Neuronal stem cell (in vitro differentiated cells): ENCODE results near the gene CNOT6.

Source experiments
- DNase-seq: peaks from one replicate; pipeline ENCODE4 v3.0.0-alpha.2; 2013; ENCODE audit warnings: low spot score
- H2AFZ ChIP-seq: one replicate; pipeline ENCODE4 v1.6.1; 2013; ENCODE audit warnings: mild to moderate bottlenecking, low read length, inconsistent platforms
- H2AK5ac ChIP-seq: 2 replicates; pipeline ENCODE4 v1.6.1; 2013; ENCODE audit warnings: low read depth, mild to moderate bottlenecking, inconsistent platforms, low read length, moderate library complexity, mixed read lengths
- H2BK120ac ChIP-seq: 2 replicates; pipeline ENCODE4 v1.6.1; 2013; ENCODE audit warnings: low read depth, mild to moderate bottlenecking, inconsistent platforms, low read length, moderate library complexity, mixed read lengths
- H2BK12ac ChIP-seq: one replicate; pipeline ENCODE4 v1.6.1; 2013; ENCODE audit warnings: low read length, inconsistent platforms
- H2BK15ac ChIP-seq: 2 replicates; pipeline ENCODE4 v1.6.1; 2013; ENCODE audit warnings: mild to moderate bottlenecking, low read length, inconsistent platforms, mixed read lengths
- H2BK5ac ChIP-seq: one replicate; pipeline ENCODE4 v1.6.1; 2013; ENCODE audit warnings: inconsistent platforms, mild to moderate bottlenecking, low read length, moderate library complexity
- H3K14ac ChIP-seq: one replicate; pipeline ENCODE4 v1.6.1; 2013; ENCODE audit warnings: low read length, inconsistent platforms
- H3K18ac ChIP-seq: 2 replicates; pipeline ENCODE4 v1.6.1; 2013; ENCODE audit warnings: low read length, inconsistent platforms
- H3K23ac ChIP-seq: 2 replicates; pipeline ENCODE4 v1.6.1; 2013; ENCODE audit warnings: low read depth, mild to moderate bottlenecking, mixed read lengths, low read length, inconsistent platforms; ENCODE audit not compliant: poor library complexity
- H3K27ac ChIP-seq: replicated peaks from 3 replicates; pipeline ENCODE4 v1.5.1; 2013; ENCODE audit warnings: low read length, inconsistent platforms
- H3K27me3 ChIP-seq, 3 experiments: 2 replicates each; pipeline ENCODE4 v1.6.1; 2013; ENCODE audit warnings: low read length in 3 of 3, mild to moderate bottlenecking in 2 of 3, inconsistent platforms in 1 of 3, low read depth in 1 of 3, mixed read lengths in 1 of 3, moderate library complexity in 1 of 3; ENCODE audit not compliant: control insufficient read depth in 3 of 3, insufficient read depth in 3 of 3
- H3K36me3 ChIP-seq, 2 donors: replicated peaks in 1 of 2; 2 replicates each; pipeline ENCODE4 v1.6.1; 2013; ENCODE audit warnings: low read length in 2 of 2; ENCODE audit not compliant: control insufficient read depth in 2 of 2, insufficient read depth in 2 of 2
- H3K4ac ChIP-seq: 2 replicates; pipeline ENCODE4 v1.6.1; 2013; ENCODE audit warnings: inconsistent platforms, mild to moderate bottlenecking, low read length, moderate library complexity
- H3K4me1 ChIP-seq, 2 donors: 1 replicate in 1 of 2; 2 replicates in 1 of 2; pipeline ENCODE4 v1.6.1; 2013; ENCODE audit warnings: low read length in 2 of 2, low read depth in 1 of 2; ENCODE audit not compliant: control insufficient read depth in 2 of 2, insufficient read depth in 1 of 2
- H3K4me2 ChIP-seq: one replicate; pipeline ENCODE4 v1.6.1; 2013; ENCODE audit warnings: mild to moderate bottlenecking, low read length, inconsistent platforms; ENCODE audit not compliant: insufficient read depth, poor library complexity, severe bottlenecking
- H3K4me3 ChIP-seq, 2 donors: 2 replicates each; pipeline ENCODE4 v1.5.1; 2013; ENCODE audit warnings: low read length in 2 of 2, mild to moderate bottlenecking in 2 of 2, inconsistent platforms in 1 of 2, moderate library complexity in 1 of 2
- H3K79me1 ChIP-seq: one replicate; pipeline ENCODE4 v1.6.1; 2013; ENCODE audit warnings: low read depth, mild to moderate bottlenecking, inconsistent platforms, low read length, moderate library complexity
- H3K9ac ChIP-seq: one replicate; pipeline ENCODE4 v1.6.1; 2013; ENCODE audit warnings: mild to moderate bottlenecking, low read depth, low read length, inconsistent platforms; ENCODE audit not compliant: poor library complexity
- H3K9me3 ChIP-seq, 2 donors: replicated peaks in 1 of 2; 2 replicates each; pipeline versions ENCODE3 to v1.6.1; 2013; ENCODE audit warnings: low read length in 2 of 2, mild to moderate bottlenecking in 2 of 2, inconsistent platforms in 1 of 2, low read depth in 1 of 2, mixed read lengths in 1 of 2, moderate library complexity in 1 of 2; ENCODE audit not compliant: control insufficient read depth in 2 of 2, insufficient read depth in 1 of 2
- H4K8ac ChIP-seq: one replicate; pipeline ENCODE4 v1.6.1; 2013; ENCODE audit warnings: low read depth, mild to moderate bottlenecking, inconsistent platforms, low read length, moderate library complexity
- H4K91ac ChIP-seq: one replicate; pipeline ENCODE4 v1.6.1; 2013; ENCODE audit warnings: low read length, low read depth, mild to moderate bottlenecking, inconsistent platforms; ENCODE audit not compliant: poor library complexity
- WGBS, 2 donors: extraction: QIAGEN DNeasy Blood & Tissue Kit; methylation state at CpG; one replicate each; pipeline ENCODE4 v1.1.7; 2013; ENCODE audit warnings: missing lambda C conversion rate in 2 of 2, mixed read lengths in 1 of 2; ENCODE audit not compliant: insufficient read length in 2 of 2, insufficient replicate concordance in 1 of 2; ENCODE audit errors: extremely low coverage in 2 of 2; 5-methylcytosine and 5-hydroxymethylcytosine counted together

CNOT6 gene

GRCh38 chr5:180468732-180469585 is 25.2 kb upstream of the CNOT6 start:
- peak overlapping the region; percentile 58 for H2AK5ac ChIP-seq
- no peak overlapping the region for H4K8ac ChIP-seq
- no peaks in the 10 kb centered on the region for H3K36me3 ChIP-seq
- H3K4me1 ChIP-seq = no peaks in the 10 kb centered on the region
- peak overlapping the region; percentile 35 for H3K9ac ChIP-seq
- H3K79me1 ChIP-seq = no peaks in the 10 kb centered on the region
- H3K14ac ChIP-seq = peak overlapping the region; percentile 64
- H3K23ac ChIP-seq = no peak overlapping the region
- H2AFZ ChIP-seq = no peak overlapping the region
- H3K4me2 ChIP-seq = no peak overlapping the region
- peaks cover 0 to 23% (median 0%) of the 10 kb centered on the region in 3 experiments for H3K27me3 ChIP-seq
- DNase-seq = no peak
- no CpG with 5 or more reads among the region's 22 CpGs for WGBS, 2 donors
- H4K91ac ChIP-seq = no peak overlapping the region
- no peak overlapping the region for H3K4ac ChIP-seq
- no peaks in the 10 kb centered on the region for H3K9me3 ChIP-seq
- no peak overlapping the region for H2BK120ac ChIP-seq
- H2BK12ac ChIP-seq = no peak overlapping the region
- no peak overlapping the region for H2BK5ac ChIP-seq
- H2BK15ac ChIP-seq = peak overlapping the region; percentile 16
- H3K4me3 ChIP-seq = no peak overlapping the region
- H3K18ac ChIP-seq = no peak overlapping the region
- H3K27ac ChIP-seq = no peak overlapping the region

- Histone ChIP-seq H3K9ac (peak overlapping the region; percentile 35), H3K18ac (peak overlapping the region; percentile 40), H3K23ac (no peak overlapping the region), H3K79me1 (no peaks in the 10 kb centered on the region), H2BK15ac (peak overlapping the region; percentile 16), H4K91ac (no peak overlapping the region), H2BK120ac (no peak overlapping the region), H3K9me3 (no peaks in the 10 kb centered on the region), H2AFZ (no peak overlapping the region), H2BK12ac (no peak overlapping the region), H2AK5ac (peak overlapping the region; percentile 58), H3K36me3 (no peaks in the 10 kb centered on the region), H3K27ac (no peak overlapping the region), H3K4me2 (no peak overlapping the region), H3K14ac (no peak overlapping the region), H4K8ac (no peak overlapping the region), H3K4me3 (no peak overlapping the region), H3K27me3 (peaks cover 0 to 23% (median 0%) of the 10 kb centered on the region in 3 experiments), H2BK5ac (no peak overlapping the region), H3K4ac (no peak overlapping the region), H3K4me1 (no peaks in the 10 kb centered on the region)
- no peak for DNase-seq
- no CpG with 5 or more reads among the region's 2 CpGs for WGBS, 2 donors
Measured at GRCh38 chr5:180469586-180469865, 24.7 kb upstream of the CNOT6 start.

- Histone ChIP-seq H3K79me1 (no peaks in the 10 kb centered on the region), H3K27ac (no peak overlapping the region), H3K9ac (no peak overlapping the region), H3K27me3 (peaks cover 0 to 23% (median 0%) of the 10 kb centered on the region in 3 experiments), H2AK5ac (no peak overlapping the region), H3K36me3 (no peaks in the 10 kb centered on the region), H2BK5ac (no peak overlapping the region), H3K4me3 (no peak overlapping the region), H4K8ac (no peak overlapping the region), H3K18ac (peak overlapping the region; percentile 40), H3K4me2 (no peak overlapping the region), H3K9me3 (no peaks in the 10 kb centered on the region), H2BK12ac (no peak overlapping the region), H3K14ac (no peak overlapping the region), H3K4ac (no peak overlapping the region), H2AFZ (no peak overlapping the region), H3K4me1 (no peaks in the 10 kb centered on the region), H2BK120ac (no peak overlapping the region), H4K91ac (no peak overlapping the region), H3K23ac (no peak overlapping the region), H2BK15ac (no peak overlapping the region)
- no CpG with 5 or more reads among the region's 1 CpG for WGBS, 2 donors
- DNase-seq = no peak
Measured at GRCh38 chr5:180469866-180470265, 24.3 kb upstream of the CNOT6 start.

- no CpG with 5 or more reads among the region's 11 CpGs for WGBS, 2 donors
- H4K91ac ChIP-seq = no peak overlapping the region
- no peaks in the 10 kb centered on the region for H3K9me3 ChIP-seq
- H3K4ac ChIP-seq = no peak overlapping the region
- H3K4me2 ChIP-seq = no peak overlapping the region
- no peak overlapping the region for H2BK15ac ChIP-seq
- no peak overlapping the region for H4K8ac ChIP-seq
- no peak overlapping the region for H2AFZ ChIP-seq
- H3K27me3 ChIP-seq = peaks cover 0 to 23% (median 0%) of the 10 kb centered on the region in 3 experiments
- no peak for DNase-seq
- no peak overlapping the region for H2AK5ac ChIP-seq
- no peaks in the 10 kb centered on the region for H3K4me1 ChIP-seq
- peak overlapping the region in 1 of 2 donors; percentile 59 for H3K4me3 ChIP-seq
- H2BK12ac ChIP-seq = no peak overlapping the region
- H3K18ac ChIP-seq = peak overlapping the region; percentile 20
- H2BK120ac ChIP-seq = no peak overlapping the region
- no peak overlapping the region for H3K23ac ChIP-seq
- no peaks in the 10 kb centered on the region for H3K36me3 ChIP-seq
- no peaks in the 10 kb centered on the region for H3K79me1 ChIP-seq
- peak overlapping the region; percentile 74 for H3K9ac ChIP-seq
- no peak overlapping the region for H2BK5ac ChIP-seq
- no peak overlapping the region for H3K27ac ChIP-seq
- H3K14ac ChIP-seq = no peak overlapping the region
Measured at GRCh38 chr5:180470361-180470760, 23.8 kb upstream of the CNOT6 start.
